DND-41 (cell line): ENCODE measurements around the gene DNAH14.
"Not testable (repeated sequence)": the region's sequence is repeated elsewhere in the genome, so short reads cannot be mapped to it uniquely, and the experiment has no call there.

Source experiments
- EZH2 ChIP-seq: IDR thresholded peaks from 3 replicates; pipeline ENCODE4 v1.6.1; 2012; ENCODE audit warnings: borderline replicate concordance, low read depth, mild to moderate bottlenecking, moderate library complexity, low read length, inconsistent platforms; ENCODE audit not compliant: severe bottlenecking
- TF ChIP-seq, protein P1 (sequence below): IDR thresholded peaks from 2 replicates; pipeline ENCODE4 v1.5.1; 2012; ENCODE audit warnings: borderline replicate concordance, low read length, moderate library complexity, mild to moderate bottlenecking; ENCODE audit not compliant: poor library complexity, severe bottlenecking; ENCODE audit errors: extremely low read depth

DNA sequence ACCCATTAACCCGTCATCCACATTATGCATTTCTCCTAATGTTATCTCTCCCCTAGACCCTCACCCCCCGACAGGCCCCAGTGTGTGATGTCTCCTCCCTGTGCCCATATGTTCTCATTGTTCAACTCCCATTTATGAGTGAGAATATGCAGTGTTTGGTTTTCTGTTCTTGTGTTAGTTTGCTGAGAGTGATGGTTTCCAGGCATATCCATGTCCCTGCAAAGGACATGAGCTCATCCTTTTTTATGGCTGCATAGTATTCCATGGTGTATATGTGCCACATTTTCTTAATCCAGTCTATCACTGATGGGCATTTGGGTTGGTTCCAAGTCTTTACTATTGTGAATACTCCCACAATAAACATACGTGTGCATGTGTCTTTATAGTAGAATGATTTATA, 381.1 kb downstream of the DNAH14 start:
- TF ChIP-seq, protein P1, sequence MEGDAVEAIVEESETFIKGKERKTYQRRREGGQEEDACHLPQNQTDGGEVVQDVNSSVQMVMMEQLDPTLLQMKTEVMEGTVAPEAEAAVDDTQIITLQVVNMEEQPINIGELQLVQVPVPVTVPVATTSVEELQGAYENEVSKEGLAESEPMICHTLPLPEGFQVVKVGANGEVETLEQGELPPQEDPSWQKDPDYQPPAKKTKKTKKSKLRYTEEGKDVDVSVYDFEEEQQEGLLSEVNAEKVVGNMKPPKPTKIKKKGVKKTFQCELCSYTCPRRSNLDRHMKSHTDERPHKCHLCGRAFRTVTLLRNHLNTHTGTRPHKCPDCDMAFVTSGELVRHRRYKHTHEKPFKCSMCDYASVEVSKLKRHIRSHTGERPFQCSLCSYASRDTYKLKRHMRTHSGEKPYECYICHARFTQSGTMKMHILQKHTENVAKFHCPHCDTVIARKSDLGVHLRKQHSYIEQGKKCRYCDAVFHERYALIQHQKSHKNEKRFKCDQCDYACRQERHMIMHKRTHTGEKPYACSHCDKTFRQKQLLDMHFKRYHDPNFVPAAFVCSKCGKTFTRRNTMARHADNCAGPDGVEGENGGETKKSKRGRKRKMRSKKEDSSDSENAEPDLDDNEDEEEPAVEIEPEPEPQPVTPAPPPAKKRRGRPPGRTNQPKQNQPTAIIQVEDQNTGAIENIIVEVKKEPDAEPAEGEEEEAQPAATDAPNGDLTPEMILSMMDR: not testable (repeated sequence)
- TF ChIP-seq EZH2: not testable (repeated sequence)
